COLO668 (cell line): ENCODE measurements around the gene RTP2.

Source experiments
- DNase-seq: peaks from one replicate; lab custom pipeline; 2025; ENCODE audit not compliant: unreplicated experiment; lab: John Stamatoyannopoulos, UW

The RTP2 gene

GRCh38 chr3:187677604-187678003 lies 24.8 kb downstream of the RTP2 start:
- no peak for DNase-seq

DNA sequence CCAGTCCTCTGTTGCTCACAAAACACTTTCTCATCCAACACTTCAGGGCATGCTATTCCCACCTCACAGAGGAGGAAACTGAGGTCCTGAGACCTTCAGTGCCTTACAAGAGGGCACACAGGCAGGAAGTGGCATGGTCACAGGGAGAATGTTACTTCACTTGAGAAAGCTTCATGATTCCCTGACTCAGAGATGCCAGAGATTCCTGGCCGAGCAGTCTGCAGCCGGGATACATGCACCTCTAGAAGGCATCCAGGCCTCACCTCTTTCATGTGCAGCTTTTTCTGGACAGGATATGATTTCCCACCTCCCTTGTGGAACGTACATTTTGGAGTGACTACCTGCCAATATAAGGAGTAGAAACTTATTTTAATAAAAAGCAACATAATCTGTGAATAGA lies 29.3 kb downstream of the RTP2 start:
- DNase-seq: no peak

- DNase-seq: no peak
These were observed 32.5 kb downstream of the RTP2 start, which contains the start of gene SST for GRCh38 chr3:187669675-187670504. SST (minus strand) TSS chr3:187670394; CDS start chr3:187670291, 103 bp downstream.

GRCh38 chr3:187667526-187667925 lies 34.8 kb downstream of the RTP2 start:
- DNase-seq: no peak

DNA sequence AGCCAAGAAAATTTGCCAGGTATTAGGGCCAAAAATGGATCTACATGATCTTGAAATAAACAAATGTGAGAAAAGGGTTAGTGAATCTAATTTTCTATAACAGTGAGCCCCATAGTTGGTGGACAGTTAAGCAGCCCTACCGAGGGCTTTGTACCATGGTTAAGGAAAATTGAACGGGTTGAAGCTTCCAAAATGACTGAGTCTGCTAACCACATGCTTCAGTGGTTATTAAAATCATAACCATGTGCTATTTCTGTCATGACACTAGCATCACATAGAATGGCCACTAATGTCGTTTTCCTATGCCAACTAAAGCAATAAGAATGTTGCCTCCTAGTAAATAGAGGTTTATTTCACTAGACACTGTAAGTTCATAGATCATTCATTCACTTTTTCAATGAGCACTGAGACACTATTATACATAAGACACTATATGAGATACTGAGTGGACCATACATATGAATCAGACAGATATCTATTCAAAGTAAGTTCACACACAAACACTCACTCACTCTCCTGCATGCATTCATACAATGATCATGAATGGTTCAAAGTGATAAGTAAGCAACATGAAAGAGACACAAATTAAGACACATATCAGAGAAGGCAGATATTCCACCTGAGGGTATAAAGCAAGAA lies 36.5 kb downstream of the RTP2 start:
- no peak for DNase-seq

GRCh38 chr3:187665010-187665409 lies 37.3 kb downstream of the RTP2 start:
- no peak for DNase-seq

DNA sequence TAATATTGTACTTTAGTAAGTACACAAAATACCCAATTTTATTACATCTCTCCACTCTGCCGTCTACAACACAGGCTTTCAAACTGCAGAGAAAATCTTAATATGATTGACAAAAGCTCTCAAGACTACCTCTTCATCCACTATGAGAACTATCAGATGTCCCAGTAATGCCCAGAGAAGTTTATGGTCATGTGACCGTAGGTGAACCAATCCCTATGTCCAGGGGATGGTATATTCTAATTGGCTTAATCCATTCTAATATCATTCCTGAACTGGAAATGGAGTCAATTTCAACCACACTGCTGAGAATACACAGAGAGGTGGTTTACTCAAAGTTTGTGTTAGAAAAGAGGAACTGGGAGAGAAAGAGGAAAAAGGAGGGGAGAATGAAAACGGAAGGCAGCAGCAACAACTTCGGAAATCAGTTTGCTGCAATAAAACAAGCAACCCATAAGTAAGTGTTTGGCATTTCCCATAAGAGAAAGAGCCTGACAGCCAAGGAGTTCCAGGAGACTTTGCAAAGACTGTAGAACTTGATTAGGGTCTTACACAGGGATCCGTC lies 39.4 kb downstream of the RTP2 start:
- DNase-seq: no peak

DNA sequence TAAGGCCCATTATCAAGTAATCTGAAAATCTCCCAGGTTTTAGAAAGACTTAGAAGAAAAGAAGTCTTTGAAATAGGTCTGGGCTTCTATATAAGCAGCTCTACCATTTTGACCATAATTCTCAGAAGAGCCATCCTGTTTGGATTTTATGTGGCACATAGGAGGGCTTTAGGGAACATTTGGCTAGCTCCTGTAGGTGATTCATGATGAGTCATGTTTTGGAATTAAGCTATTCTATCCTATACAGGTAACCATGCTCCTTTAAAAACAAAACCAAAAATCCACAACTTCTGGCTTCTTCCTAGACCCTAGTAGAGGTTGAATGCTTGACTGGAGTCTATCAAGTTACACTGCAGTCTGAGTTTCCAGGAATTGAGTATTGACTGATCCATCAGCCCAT lies 41.1 kb downstream of the RTP2 start:
- no peak for DNase-seq

DNA sequence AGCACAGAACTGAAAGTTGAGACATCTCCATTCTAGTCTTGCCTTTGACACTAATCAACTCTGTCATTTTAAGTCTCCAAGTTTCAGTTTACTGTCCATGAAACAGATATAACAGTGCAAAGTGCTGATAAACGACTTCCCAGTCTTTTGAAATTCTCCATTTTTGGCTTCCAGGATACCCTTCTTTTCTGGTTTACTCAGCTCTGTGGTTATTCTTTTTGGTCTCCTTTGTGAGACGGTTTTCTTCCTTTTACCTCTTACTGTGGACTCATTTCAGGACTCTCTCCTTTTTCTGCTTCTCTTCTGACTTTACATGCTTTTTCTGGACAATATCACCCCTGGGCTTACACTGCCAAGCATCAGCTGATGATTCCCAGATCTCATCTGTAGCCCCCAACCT lies 51.1 kb downstream of the RTP2 start:
- no peak for DNase-seq
